HCT116 (cell line): Measurements from ENCODE around the gene SPR.

Experiments used
- CEBPB ChIP-seq: IDR thresholded peaks from 2 replicates; pipeline ENCODE4 v1.6.1; 2012; ENCODE audit warnings: low read depth
- EZH2 ChIP-seq: fragments of 200-600 bp; sonication (generic); IDR thresholded peaks from 2 replicates; pipeline ENCODE4 v1.6.1; 2017; ENCODE audit warnings: antibody characterized with exemption, mixed run types
- JUND ChIP-seq: IDR thresholded peaks from 2 replicates; pipeline ENCODE4 v1.6.1; 2012
- POLR2A ChIP-seq: IDR thresholded peaks from 2 replicates; pipeline ENCODE4 v1.7.0; 2011; ENCODE audit warnings: borderline replicate concordance; ENCODE audit not compliant: insufficient read depth, insufficient read length; ENCODE audit errors: extremely low read depth
- POLR2AphosphoS5 ChIP-seq: IDR thresholded peaks from 2 replicates; pipeline ENCODE4 v1.6.1; 2011; ENCODE audit warnings: mild to moderate bottlenecking, low read depth, low read length, moderate library complexity
- RAD21 ChIP-seq: IDR thresholded peaks from 2 replicates; pipeline ENCODE4 v1.6.1; 2012; ENCODE audit warnings: low read depth, mild to moderate bottlenecking
- SIN3A ChIP-seq: IDR thresholded peaks from 2 replicates; pipeline ENCODE4 v1.6.1; 2012; ENCODE audit warnings: low read depth
- SP1 ChIP-seq: IDR thresholded peaks from 2 replicates; pipeline ENCODE4 v1.6.1; 2012; ENCODE audit warnings: low read depth
- TCF7L2 ChIP-seq: IDR thresholded peaks from 2 replicates; pipeline ENCODE4 v1.7.0; 2011; ENCODE audit warnings: borderline replicate concordance, inconsistent platforms; ENCODE audit not compliant: insufficient read depth, insufficient read length; ENCODE audit errors: extremely low read depth
- ZNF274 ChIP-seq: fragments of 200-500 bp; sonication (Bioruptor generic); IDR thresholded peaks from 2 replicates; pipeline ENCODE4 v1.6.1; 2014; ENCODE audit warnings: mild to moderate bottlenecking, low read depth, low read length, inconsistent platforms
- TF ChIP-seq, protein P1 (sequence below), 3 experiments: fragments of 200-600 bp in 1 of 3; sonication (generic) in 1 of 3; IDR thresholded peaks in 2 of 3; conservative IDR thresholded peaks in 1 of 3; 2 replicates each; pipeline ENCODE4 v1.5.1; 2012 to 2017; ENCODE audit warnings: low read depth in 2 of 3, low read length in 2 of 3, antibody characterized with exemption in 1 of 3, borderline replicate concordance in 1 of 3, control low read depth in 1 of 3, mild to moderate bottlenecking in 1 of 3, mixed read lengths in 1 of 3, mixed run types in 1 of 3, moderate library complexity in 1 of 3; ENCODE audit not compliant: insufficient read depth in 1 of 3
- TF ChIP-seq, protein P2 (sequence below): IDR thresholded peaks from 2 replicates; pipeline ENCODE4 v1.6.1; 2012
- TF ChIP-seq, protein P3 (sequence below): IDR thresholded peaks from 2 replicates; pipeline ENCODE4 v1.6.1; 2012; ENCODE audit warnings: low read depth

DNA sequence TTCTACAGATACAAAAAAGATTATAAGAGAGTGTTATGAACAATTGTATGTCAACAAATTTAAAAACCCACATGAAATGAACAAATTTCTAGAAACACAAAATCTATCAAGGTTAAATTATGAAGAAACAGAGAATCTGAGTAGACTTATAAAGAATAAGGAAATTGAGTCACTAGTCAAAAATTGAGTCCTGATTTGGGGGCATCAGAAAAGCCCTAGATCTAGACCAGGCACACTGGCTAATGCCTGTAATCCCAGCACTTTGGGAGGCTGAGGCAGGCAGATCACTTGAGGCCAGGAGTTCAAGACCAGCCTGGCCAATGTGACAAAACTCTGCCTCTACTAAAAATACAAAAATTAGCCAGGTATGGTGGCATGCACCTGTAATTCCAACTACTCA is 15.3 kb upstream of the SPR start:
- TF ChIP-seq ZNF274 (no peak), POLR2AphosphoS5 (no peak), POLR2A (no peak), SP1 (no peak), JUND (no peak), EZH2 (no peak), TCF7L2 (no peak), RAD21 (no peak), CEBPB (no peak), SIN3A (no peak)
- TF ChIP-seq, protein P1, sequence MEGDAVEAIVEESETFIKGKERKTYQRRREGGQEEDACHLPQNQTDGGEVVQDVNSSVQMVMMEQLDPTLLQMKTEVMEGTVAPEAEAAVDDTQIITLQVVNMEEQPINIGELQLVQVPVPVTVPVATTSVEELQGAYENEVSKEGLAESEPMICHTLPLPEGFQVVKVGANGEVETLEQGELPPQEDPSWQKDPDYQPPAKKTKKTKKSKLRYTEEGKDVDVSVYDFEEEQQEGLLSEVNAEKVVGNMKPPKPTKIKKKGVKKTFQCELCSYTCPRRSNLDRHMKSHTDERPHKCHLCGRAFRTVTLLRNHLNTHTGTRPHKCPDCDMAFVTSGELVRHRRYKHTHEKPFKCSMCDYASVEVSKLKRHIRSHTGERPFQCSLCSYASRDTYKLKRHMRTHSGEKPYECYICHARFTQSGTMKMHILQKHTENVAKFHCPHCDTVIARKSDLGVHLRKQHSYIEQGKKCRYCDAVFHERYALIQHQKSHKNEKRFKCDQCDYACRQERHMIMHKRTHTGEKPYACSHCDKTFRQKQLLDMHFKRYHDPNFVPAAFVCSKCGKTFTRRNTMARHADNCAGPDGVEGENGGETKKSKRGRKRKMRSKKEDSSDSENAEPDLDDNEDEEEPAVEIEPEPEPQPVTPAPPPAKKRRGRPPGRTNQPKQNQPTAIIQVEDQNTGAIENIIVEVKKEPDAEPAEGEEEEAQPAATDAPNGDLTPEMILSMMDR (IDR thresholded peaks at IDR 0.05 in 2 of 3, conservative IDR thresholded peaks at IDR 0.05 in 1 of 3; ENCODE audit: borderline replicate concordance in 1 of 3, insufficient read depth in 1 of 3, low read depth in 2 of 3, low read length in 2 of 3) = no peak
- TF ChIP-seq, protein P2, sequence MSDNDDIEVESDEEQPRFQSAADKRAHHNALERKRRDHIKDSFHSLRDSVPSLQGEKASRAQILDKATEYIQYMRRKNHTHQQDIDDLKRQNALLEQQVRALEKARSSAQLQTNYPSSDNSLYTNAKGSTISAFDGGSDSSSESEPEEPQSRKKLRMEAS = no peak
- TF ChIP-seq, protein P3, sequence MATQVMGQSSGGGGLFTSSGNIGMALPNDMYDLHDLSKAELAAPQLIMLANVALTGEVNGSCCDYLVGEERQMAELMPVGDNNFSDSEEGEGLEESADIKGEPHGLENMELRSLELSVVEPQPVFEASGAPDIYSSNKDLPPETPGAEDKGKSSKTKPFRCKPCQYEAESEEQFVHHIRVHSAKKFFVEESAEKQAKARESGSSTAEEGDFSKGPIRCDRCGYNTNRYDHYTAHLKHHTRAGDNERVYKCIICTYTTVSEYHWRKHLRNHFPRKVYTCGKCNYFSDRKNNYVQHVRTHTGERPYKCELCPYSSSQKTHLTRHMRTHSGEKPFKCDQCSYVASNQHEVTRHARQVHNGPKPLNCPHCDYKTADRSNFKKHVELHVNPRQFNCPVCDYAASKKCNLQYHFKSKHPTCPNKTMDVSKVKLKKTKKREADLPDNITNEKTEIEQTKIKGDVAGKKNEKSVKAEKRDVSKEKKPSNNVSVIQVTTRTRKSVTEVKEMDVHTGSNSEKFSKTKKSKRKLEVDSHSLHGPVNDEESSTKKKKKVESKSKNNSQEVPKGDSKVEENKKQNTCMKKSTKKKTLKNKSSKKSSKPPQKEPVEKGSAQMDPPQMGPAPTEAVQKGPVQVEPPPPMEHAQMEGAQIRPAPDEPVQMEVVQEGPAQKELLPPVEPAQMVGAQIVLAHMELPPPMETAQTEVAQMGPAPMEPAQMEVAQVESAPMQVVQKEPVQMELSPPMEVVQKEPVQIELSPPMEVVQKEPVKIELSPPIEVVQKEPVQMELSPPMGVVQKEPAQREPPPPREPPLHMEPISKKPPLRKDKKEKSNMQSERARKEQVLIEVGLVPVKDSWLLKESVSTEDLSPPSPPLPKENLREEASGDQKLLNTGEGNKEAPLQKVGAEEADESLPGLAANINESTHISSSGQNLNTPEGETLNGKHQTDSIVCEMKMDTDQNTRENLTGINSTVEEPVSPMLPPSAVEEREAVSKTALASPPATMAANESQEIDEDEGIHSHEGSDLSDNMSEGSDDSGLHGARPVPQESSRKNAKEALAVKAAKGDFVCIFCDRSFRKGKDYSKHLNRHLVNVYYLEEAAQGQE = no peak
